HEK293T (cell line): Measurements from ENCODE around the gene ANKFN1.

ENCODE experiments used
- CTCF ChIA-PET: fragments of 350-600 bp; formaldehyde crosslinking; extraction: SDS; loops from one replicate; lab custom pipeline; 2021; ENCODE audit warnings: antibody characterized with exemption, inconsistent platforms; lab: Yijun Ruan, JAX
- POLR2A ChIA-PET: fragments of 350-600 bp; formaldehyde crosslinking; extraction: SDS; loops from one replicate; lab custom pipeline; 2020; ENCODE audit warnings: antibody characterized with exemption, inconsistent platforms; lab: Yijun Ruan, JAX
- DNase-seq: peaks from one replicate; pipeline ENCODE4 v3.0.0; 2012; ENCODE audit warnings: mixed read lengths; ENCODE audit errors: extremely low spot score
- ARNT ChIP-seq: fragments of 450-650 bp; IDR thresholded peaks from 2 replicates; pipeline ENCODE4 v1.6.1; 2017; ENCODE audit warnings: mild to moderate bottlenecking
- BHLHE40 ChIP-seq: fragments of 450-650 bp; IDR thresholded peaks from 2 replicates; pipeline ENCODE4 v1.6.1; 2016; ENCODE audit warnings: mild to moderate bottlenecking, moderate library complexity, borderline replicate concordance
- CTBP1 ChIP-seq: fragments of 450-650 bp; IDR thresholded peaks from 2 replicates; pipeline ENCODE4 v1.6.1; 2016; ENCODE audit warnings: borderline replicate concordance
- ELF4 ChIP-seq: fragments of 450-650 bp; IDR thresholded peaks from 2 replicates; pipeline ENCODE4 v1.6.1; 2017; ENCODE audit warnings: antibody characterized with exemption
- FOXA1 ChIP-seq: fragments of 450-650 bp; IDR thresholded peaks from 2 replicates; pipeline ENCODE4 v1.6.1; 2016; ENCODE audit warnings: mild to moderate bottlenecking
- FOXK2 ChIP-seq: fragments of 450-650 bp; IDR thresholded peaks from 2 replicates; pipeline ENCODE4 v1.6.1; 2016; ENCODE audit warnings: mild to moderate bottlenecking
- FOXM1 ChIP-seq: fragments of 450-650 bp; IDR thresholded peaks from 2 replicates; pipeline ENCODE4 v1.6.1; 2017; ENCODE audit warnings: mild to moderate bottlenecking, borderline replicate concordance
- HDGF ChIP-seq: fragments of 450-650 bp; IDR thresholded peaks from 2 replicates; pipeline ENCODE4 v1.6.1; 2017; ENCODE audit warnings: antibody characterized with exemption, borderline replicate concordance
- L3MBTL2 ChIP-seq: fragments of 450-650 bp; conservative IDR thresholded peaks from 2 replicates; pipeline ENCODE4 v1.6.1; 2016; ENCODE audit warnings: mild to moderate bottlenecking
- LEF1 ChIP-seq: fragments of 450-650 bp; IDR thresholded peaks from 2 replicates; pipeline ENCODE4 v1.6.1; 2017; ENCODE audit warnings: mild to moderate bottlenecking, borderline replicate concordance
- NFRKB ChIP-seq: fragments of 450-650 bp; IDR thresholded peaks from 2 replicates; pipeline ENCODE4 v1.6.1; 2016; ENCODE audit warnings: mild to moderate bottlenecking, moderate library complexity
- SP1 ChIP-seq: fragments of 450-650 bp; IDR thresholded peaks from 2 replicates; pipeline ENCODE4 v1.6.1; 2017
- SUZ12 ChIP-seq: fragments of 450-650 bp; IDR thresholded peaks from 2 replicates; pipeline ENCODE4 v1.6.1; 2016; ENCODE audit warnings: mild to moderate bottlenecking
- TARDBP ChIP-seq: fragments of 450-650 bp; IDR thresholded peaks from 2 replicates; pipeline ENCODE4 v1.6.1; 2016
- ZNF384 ChIP-seq: fragments of 450-650 bp; IDR thresholded peaks from 2 replicates; pipeline ENCODE4 v1.6.1; 2016
- TF ChIP-seq, protein P1 (sequence below): fragments of 450-650 bp; IDR thresholded peaks from 2 replicates; pipeline ENCODE4 v1.6.1; 2016

The ANKFN1 gene

DNA sequence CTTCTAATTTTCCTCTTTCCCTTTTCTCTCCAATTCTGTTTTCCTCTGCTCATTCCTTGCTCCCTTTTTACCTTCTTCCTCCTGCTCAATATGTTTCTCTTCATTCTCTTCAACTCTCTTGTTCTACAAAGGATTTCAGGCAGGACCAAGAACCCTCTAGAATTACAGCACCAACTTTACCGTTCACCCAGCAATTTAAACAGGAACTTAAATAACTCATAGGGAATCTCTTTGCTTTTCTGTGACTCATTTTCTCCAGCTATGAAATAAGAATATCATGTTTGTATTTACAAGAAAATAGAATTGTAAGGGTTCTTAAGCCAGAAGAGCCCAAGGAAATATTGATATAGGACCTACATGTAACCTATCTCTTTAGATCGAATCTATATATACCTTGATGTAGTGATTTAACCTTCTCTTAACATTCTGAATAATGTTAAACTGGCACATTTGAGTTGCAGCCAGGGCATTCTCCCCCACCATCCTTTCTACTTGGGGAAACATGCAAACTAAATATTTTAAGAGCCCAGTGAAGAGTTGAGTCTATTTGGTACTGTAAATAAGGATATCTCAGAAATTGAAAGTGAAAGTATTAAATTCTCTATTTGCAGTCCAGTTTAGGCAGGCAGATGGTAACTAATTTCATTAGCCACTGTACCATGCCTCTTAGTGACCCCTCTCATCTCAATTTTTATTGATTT lies 137.0 kb downstream of the ANKFN1 start:
- POLR2A ChIA-PET, result no interaction called here
- TF ChIP-seq SUZ12, result no peak
- TF ChIP-seq CTBP1, result no peak
- no peak for TF ChIP-seq TARDBP
- TF ChIP-seq ZNF384, result no peak
- no peak for TF ChIP-seq ARNT
- TF ChIP-seq FOXM1, result no peak
- TF ChIP-seq, protein P1, sequence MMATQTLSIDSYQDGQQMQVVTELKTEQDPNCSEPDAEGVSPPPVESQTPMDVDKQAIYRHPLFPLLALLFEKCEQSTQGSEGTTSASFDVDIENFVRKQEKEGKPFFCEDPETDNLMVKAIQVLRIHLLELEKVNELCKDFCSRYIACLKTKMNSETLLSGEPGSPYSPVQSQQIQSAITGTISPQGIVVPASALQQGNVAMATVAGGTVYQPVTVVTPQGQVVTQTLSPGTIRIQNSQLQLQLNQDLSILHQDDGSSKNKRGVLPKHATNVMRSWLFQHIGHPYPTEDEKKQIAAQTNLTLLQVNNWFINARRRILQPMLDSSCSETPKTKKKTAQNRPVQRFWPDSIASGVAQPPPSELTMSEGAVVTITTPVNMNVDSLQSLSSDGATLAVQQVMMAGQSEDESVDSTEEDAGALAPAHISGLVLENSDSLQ, result no peak
- no peak for TF ChIP-seq FOXA1
- no peak for TF ChIP-seq LEF1
- TF ChIP-seq SP1, result no peak
- TF ChIP-seq HDGF, result no peak
- no peak for TF ChIP-seq ELF4
- no peak for TF ChIP-seq FOXK2
- TF ChIP-seq NFRKB, result no peak
- DNase-seq, result no peak
- CTCF ChIA-PET, result interaction anchor here (0.6 kb wide), 1 partner anchor 207 kb away, joined by 3 read pairs; no protein-coding TSS in a partner anchor

DNA sequence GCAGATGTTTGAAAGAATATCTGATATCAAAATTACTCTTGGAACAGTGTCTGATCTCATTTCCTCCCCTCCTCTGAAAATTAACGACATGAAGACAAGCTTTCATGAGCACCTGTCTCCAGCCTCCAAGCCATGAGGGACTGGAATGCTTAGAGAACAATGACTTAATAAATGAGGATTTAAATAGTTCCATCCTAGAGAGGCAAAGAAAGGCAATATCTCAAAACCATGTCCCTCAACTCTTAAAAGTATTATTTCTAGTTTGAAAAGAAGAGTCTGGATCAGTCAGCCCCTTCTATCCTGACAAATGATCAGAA lies 137.5 kb downstream of the ANKFN1 start:
- CTCF ChIA-PET, result no interaction called here
- TF ChIP-seq NFRKB (no peak), ZNF384 (no peak), LEF1 (no peak), FOXA1 (no peak), L3MBTL2 (no peak), ELF4 (no peak), SP1 (no peak), CTBP1 (no peak), ARNT (no peak), SUZ12 (no peak), HDGF (no peak), BHLHE40 (no peak), FOXK2 (no peak), FOXM1 (no peak), TARDBP (no peak)
- TF ChIP-seq, protein P1, result no peak
- DNase-seq, result no peak
- POLR2A ChIA-PET, result no interaction called here

GRCh38 chr17:56291226-56291805 lies 138.0 kb downstream of the ANKFN1 start:
- DNase-seq, result no peak
- TF ChIP-seq BHLHE40 (no peak), SP1 (no peak), HDGF (no peak), FOXK2 (no peak)
- TF ChIP-seq, protein P1, result no peak
- POLR2A ChIA-PET, result no interaction called here
- CTCF ChIA-PET, result no interaction called here

DNA sequence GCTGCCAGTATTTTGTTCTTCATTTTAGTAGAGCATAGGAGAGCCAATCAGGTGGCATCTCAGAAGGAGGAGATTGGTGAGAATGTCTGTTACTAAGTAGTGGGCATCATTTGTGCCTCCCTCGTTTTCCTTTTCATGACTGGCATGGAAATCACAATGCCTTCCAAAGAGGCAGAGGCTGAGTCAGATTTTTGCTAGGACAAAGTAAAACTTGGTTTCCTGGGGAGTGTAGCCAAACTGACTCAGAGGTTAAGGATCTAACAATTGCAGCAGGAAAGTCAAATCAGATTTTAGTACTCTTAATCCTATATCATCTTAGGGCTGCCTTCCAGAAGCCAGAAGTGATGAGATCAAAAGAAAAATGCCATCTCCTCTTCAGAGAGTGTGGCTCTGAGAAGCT lies 138.7 kb downstream of the ANKFN1 start:
- no peak for DNase-seq
- TF ChIP-seq SP1 (no peak), BHLHE40 (no peak), HDGF (no peak), ELF4 (no peak), ZNF384 (no peak), FOXA1 (no peak), CTBP1 (no peak)
- POLR2A ChIA-PET, result no interaction called here
- CTCF ChIA-PET, result no interaction called here

DNA sequence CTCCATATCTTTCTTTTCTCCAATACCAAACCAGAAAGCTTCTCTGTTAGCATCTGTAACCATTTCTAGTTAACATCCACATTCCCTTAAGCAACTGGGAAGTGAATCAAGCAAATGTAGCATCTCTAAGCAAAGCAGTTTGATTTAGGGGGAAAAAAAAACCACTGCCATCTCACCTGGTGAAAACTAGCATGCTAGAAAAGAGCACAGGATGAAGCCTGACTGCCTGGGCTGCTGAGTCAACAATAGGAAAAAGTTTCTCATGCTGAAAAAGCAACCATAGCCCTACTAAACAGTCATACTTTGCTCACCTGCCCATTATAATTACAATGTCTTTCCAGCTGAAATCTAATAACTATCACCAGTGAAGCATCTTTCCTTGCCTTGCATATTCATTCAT lies 139.3 kb downstream of the ANKFN1 start:
- TF ChIP-seq ZNF384, result no peak
- TF ChIP-seq BHLHE40, result no peak
- no peak for TF ChIP-seq FOXK2
- ChIA-PET CTCF (no interaction called here), POLR2A (no interaction called here)
- DNase-seq, result no peak

DNA sequence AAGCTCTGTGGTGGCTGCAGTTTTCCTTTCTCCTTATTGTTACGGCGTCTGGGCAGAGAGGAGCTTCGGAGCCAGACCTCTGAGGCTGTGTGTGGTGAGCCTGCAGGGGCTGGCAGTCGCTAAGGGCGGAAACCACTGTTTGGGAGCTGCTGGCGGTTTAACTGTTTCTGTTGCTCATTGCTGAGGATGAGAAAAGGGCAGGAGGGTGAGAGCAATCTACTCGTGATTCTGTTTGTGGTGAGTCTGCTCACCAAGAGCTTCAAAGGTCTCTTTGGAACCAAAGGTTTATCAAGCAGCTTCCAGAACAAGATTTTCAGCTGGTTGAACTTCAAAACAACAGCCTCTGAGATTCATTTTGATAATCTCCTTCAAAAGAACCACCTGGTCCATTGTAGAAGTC lies 143.9 kb downstream of the ANKFN1 start:
- no peak for TF ChIP-seq ELF4
- TF ChIP-seq TARDBP, result no peak
- TF ChIP-seq L3MBTL2, result no peak
- no peak for TF ChIP-seq FOXM1
- DNase-seq, result no peak
- POLR2A ChIA-PET, result no interaction called here
- CTCF ChIA-PET, result no interaction called here

GRCh38 chr17:56298846-56299245 lies 145.6 kb downstream of the ANKFN1 start:
- POLR2A ChIA-PET, result no interaction called here
- CTCF ChIA-PET, result no interaction called here
- TF ChIP-seq L3MBTL2 (no peak), FOXM1 (no peak), HDGF (no peak), CTBP1 (no peak), TARDBP (no peak), SP1 (no peak), ZNF384 (no peak), ARNT (no peak), NFRKB (no peak), SUZ12 (no peak), ELF4 (no peak), LEF1 (no peak), BHLHE40 (no peak), FOXA1 (no peak), FOXK2 (no peak)
- TF ChIP-seq, protein P1, result no peak
- no peak for DNase-seq
